Globus pallidus (tissue), 1 donor: ENCODE measurements around the gene TSC22D2.
"Not testable (repeated sequence)": the region's sequence is repeated elsewhere in the genome, so short reads cannot be mapped to it uniquely, and the experiment has no call there.

Source experiments
- DNase-seq: peaks from one replicate; pipeline ENCODE4 v3.0.0-alpha.2; 2015; ENCODE audit warnings: low spot score

The TSC22D2 gene

DNA sequence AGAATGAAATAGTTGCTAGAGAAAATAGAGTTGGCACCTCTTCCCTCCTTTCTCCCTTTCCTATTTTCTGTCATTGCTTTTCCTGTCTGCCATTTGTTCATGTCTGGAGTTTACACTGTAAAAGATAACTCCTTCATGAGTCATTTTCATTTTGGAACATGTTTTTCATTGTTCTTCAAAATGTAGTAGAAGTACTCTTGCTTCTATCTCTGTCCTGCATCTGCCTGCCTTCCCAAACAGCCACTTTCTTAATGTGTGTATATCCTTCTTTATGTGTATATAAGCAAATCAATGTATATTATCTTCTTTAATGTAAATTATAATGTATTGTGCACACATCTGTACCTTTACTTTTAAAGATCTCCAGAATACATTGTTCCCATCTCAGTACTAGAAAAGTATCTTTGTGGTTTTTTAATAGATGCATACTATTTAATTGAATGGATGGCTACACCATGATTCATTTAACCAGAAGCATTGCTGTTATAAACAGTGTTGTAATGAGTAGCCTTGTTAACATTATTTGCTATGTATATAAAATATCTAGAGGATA lies 41.1 kb downstream of the TSC22D2 start:
- no peak for DNase-seq

DNA sequence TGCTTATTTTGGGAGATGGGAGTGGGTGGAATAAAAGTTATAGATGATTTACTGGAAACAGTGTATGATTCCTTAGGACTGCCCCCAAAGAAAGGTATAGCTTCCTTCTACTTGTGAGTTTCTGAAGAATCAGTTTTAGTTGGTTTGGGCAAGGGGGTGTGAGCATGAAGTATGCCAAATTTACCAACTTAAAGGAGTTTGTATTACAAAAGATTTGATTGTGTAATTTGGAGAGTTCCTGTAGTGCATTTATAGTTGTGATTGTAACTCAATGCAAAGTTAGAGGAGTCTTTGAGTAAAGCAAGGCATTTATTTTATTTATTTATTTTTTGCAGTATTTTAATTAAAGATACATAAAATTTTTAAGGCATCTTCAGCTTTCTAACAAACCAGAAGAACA lies 42.8 kb downstream of the TSC22D2 start:
- DNase-seq: no peak

- DNase-seq: no peak
These were observed 43.4 kb downstream of the TSC22D2 start for GRCh38 chr3:150451329-150452048.

- no peak for DNase-seq
These were observed 45.3 kb downstream of the TSC22D2 start for GRCh38 chr3:150453353-150453752.

- DNase-seq: no peak
These were observed 46.0 kb downstream of the TSC22D2 start for GRCh38 chr3:150454085-150454484.

DNA sequence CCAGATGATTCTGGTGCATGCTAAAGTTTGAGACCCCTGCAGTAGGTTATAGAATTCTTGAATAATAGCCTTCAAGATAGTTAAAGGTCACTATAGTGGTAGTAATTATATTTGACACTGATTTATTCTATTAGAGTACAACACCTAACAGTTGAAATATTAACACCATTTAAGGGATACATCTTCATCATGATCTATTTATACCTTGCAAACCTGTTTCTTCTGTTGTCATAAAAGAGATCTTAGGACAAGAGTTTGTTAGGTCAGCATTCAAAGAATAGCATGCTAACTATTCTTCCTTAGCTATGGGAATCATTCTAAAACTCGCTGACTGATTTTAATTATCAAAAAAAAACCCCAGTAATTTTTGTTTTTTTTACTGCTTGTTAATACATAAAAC lies 46.5 kb downstream of the TSC22D2 start:
- no peak for DNase-seq

DNA sequence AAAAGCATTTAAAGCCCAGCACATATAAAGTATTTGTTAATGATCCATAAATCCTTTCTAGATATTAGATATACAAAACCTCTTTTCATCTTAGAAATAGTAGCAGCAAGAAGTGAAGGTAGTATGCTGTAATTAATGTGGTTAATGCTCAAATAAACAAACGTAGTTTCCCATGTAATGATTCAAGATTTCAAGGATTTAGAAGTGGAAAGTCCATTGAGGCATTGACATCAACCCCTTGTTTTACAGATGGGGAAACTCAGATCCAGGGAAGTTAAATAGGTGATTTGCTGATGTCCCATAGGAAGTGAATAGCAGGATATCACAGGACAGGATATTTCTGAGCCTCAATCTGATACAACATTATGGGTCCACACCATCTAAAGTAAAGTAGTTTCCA lies 47.2 kb downstream of the TSC22D2 start:
- DNase-seq: no peak

- DNase-seq: no peak
These were observed 49.9 kb downstream of the TSC22D2 start for GRCh38 chr3:150458001-150458400.

GRCh38 chr3:150460484-150460883 lies 52.4 kb downstream of the TSC22D2 start:
- no peak for DNase-seq

DNA sequence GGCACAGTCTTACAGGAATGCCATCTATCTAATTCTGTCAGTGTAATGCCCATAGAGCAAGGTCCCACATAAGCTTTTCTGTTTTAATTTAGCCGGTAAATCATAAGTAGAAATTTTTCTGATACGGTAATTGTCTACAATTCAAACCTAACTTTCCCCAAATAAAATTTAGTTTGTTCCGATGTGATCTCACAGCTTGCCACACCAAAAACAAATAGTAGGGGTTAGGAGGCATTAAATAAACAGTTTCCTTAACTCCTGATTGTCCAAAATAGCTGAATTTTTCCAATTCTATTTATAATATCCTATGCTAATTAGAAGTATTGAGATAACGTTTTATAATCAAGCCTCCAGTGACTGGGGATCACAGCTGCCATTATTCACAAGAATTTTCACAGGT lies 53.3 kb downstream of the TSC22D2 start:
- DNase-seq: no peak

DNA sequence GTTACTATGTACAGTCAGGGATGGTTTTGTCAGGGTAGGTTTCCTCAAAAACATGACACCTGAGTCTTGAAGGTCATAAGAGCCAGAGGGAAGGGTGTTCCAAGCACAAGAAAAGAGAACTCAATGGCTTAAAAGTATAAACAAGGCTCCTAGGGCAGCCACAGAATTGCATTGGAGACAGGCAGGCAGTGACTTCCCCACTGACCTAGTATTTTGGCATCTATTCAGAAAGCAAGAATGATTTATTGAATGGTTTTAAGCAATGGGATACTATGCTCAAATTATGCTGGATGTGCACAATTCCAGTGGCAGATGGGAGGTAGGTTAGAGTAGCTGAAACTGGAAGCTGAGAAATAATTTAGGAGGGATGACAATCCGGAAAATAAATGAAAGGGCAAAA lies 54.0 kb downstream of the TSC22D2 start:
- DNase-seq: no peak

DNA sequence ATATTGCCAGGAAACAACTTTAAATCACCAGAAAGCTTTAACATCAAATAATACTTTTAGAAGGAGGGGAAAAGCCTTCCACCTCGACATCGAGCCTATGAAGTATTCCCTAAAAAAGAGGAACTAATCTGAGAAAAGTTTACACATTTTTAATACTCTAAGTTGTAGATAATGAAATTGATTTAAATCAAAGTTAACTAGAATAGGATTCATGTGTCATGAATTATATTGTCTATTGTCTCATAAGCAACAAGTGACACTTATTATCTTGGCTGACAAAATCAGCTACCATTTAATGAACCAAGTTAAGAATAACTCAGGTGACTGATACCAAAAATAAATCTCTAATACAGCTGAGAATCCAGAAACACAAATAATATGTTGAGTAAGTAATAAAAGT lies 56.6 kb downstream of the TSC22D2 start:
- DNase-seq: no peak

DNA sequence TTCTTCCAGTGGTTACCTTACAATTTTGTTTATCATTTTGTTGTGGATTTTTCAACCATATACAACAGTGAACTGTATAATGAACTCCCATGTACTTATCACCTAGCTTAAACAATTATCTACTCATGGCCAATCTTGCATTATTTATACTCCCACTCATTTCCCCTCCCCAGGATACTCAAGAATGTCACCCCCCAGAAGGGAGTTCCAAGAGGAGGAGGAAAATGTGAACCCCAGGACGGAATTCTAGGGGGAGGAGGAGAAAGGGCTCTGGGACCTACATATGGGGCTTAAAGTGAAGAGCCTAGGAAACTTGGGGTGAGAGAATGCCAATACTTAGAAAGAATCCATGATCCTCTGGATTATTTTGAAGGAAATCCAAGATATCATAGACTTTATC lies 59.3 kb downstream of the TSC22D2 start:
- no peak for DNase-seq

DNA sequence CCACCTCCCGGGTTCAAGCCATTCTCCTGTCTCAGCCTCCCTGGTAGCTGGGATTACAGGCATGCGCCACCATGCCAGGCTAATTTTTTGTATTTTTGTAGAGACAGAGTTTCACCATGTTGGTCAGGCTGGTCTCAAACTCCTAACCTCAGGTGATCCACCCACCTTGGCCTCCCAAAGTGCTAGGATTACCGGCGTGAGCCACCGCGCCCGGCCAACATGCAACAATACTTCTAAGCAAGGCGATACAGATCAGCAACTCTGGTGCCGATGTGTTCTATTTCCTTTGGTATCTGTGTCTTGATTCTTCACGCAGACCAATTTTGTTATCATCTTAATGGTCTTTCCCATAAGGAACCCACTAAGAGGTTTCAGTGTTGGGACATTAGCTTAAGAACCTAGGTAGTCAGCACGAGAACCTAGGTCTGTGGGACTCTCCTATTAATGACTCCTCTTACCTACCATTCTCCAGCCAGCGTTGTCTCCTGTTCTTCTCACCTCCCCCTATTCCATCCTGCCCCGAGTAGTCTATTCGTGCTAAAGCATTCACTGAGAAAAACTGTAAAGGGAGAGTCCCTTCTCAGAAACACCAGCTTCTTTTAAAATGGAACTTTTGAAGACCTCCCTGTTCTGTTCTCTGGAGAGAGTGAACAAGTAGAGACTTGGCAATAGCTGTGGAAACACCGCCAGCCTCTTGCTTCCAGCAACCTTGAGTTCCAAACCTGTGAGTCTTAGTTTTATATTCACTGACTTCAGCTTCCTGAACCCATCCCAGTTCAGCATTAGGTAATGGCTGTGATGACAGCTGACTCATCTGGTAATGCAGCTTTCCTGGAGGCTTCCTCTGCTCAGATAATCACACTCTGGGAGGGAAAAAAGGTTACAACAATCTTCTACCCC lies 61.2 kb downstream of the TSC22D2 start:
- DNase-seq: no peak

DNA sequence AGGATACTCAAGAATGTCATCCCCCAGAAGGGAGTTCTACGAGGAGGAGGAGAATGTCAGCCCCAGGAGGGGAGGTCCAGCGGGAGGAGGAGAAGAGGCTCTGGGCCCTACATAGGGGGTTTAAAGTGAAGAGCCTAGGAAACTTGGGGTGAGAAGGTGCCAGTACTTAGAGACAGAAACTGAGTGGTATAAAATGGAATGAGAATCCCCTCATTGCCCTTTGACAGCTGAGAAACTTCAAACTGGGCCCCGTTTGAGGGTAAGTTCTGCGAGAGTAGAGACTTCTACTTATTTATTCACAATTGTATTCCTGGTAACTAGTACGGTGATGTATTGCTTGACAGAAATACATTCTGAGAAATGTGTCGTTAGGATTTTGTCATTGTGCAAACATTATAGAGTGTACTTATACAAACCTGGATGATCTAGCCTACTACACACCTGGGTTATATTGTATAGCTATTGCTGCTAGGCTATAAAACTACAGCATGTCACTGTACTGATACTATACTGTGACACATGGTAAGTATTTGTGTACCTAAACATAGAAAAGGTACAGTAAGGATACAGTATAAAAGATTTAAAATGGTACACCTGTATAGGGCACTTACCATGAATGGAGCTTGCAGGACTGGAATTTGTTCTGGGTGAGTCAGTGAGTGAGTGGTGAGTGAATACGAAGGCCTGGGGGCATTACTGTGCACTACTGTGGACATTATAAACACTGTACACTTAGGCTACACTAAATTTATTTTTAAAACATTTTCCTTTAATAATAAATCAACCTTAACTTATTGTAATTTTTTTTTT lies 62.0 kb downstream of the TSC22D2 start:
- no peak for DNase-seq

DNA sequence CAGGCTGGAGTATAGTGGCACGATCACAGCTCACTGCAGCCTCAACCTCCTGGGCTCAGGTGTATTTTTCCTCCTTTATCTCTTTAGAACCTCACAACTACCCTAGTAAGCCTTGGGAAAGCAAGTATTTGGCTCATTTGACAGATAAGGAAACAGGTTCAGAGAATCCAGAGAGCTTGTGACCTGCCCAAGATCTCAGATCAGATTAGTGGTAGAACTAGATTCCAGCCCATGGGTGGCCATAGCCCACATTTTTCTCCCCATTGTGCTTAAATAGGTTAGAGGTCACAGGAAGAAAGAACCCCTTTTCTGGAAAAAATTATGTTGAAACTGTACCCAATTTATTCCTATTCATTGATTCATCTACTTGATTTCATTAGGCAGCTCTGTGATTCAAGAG lies 64.3 kb downstream of the TSC22D2 start:
- no peak for DNase-seq

- not testable (repeated sequence) for DNase-seq
These were observed 65.1 kb downstream of the TSC22D2 start for GRCh38 chr3:150473161-150473560.

- no peak for DNase-seq
These were observed 71.3 kb downstream of the TSC22D2 start for GRCh38 chr3:150479370-150479769.

DNA sequence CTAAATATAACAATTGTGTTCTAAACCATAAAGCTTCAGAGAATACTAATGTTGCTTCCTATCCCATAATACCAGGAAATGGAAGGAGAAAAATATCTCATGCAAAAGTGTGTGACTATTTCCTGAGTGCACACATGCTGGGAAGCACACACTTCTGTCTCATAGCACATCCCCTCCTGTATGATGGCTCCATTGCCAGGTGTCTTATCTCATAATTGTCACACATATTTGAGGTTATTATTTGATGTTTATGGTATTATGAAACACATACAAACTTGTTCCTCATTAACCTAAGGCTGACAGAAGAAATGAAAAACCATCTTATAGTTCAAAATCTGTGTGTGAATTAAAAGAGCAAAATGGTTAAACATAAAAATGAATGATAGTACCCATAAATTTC lies 72.8 kb downstream of the TSC22D2 start:
- DNase-seq: no peak

DNA sequence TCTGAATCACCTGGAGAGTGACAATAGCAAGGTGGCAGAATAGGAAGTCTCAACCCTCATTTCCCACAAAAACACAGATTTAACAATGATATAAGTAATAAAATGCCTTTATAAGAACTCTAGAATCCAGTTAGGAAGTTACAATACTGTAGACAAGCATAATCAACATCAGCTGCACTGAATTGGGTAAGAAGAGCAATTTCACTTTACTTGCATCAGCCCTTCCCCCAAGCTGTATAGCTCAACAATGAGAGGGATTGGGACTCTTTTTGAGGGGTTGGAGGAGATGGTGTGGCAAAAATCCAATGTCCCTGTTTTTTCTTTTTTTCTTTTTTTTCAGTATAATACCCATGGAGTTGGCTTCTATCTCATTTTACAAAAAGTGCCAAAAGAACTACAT lies 75.1 kb downstream of the TSC22D2 start:
- no peak for DNase-seq

DNA sequence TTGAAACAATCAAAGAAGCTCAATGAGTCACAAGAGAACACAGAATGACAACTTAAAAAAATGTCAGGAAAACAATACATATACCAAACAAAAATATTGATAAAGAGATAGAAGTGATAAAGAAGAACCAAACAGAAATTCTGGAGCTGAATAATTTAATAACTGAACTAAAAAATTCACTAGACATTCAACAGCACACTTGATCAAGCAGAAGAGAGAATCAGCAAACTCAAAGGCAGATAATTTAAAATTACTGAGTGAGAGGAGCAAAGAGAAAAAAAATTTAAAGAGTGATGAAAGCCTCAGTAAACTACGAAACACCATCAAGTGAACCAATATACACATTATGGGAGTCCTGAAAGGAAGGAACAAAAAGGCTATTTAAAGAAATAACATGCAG lies 76.3 kb downstream of the TSC22D2 start:
- no peak for DNase-seq

DNA sequence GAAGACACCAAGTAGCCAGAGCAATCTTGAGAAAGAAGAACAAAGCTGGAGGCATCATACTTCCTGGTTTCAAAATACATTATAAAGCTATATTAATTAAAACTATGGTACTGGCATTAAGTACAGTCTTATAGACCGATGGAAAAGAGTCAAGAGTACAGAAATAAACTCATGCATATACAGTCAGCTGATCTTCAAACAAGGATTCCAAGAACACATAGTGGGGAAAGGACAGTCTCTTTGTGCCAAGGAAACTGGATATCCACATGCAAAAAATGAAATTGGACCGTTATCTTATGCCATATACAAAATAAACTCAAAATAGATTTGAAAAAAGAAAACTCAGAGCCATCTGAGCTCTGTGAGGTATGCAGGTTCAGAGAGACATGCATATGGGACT lies 80.8 kb downstream of the TSC22D2 start:
- no peak for DNase-seq
